Measurements from ENCODE around the gene CD4.
"Not testable (repeated sequence)": the region's sequence is repeated elsewhere in the genome, so short reads cannot be mapped to it uniquely, and the experiment has no call there.

The CD4 gene

GRCh38 chr12:6855322-6855721 is 66.0 kb downstream of the CD4 start:
- H3K4me1 ChIP-seq (ENCODE audit: insufficient read depth, low read length), result peaks cover 12% of the 10 kb centered on the region
- no peak overlapping the region for H3K9ac ChIP-seq (ENCODE audit: low read depth, low read length)
- no peaks in the 10 kb centered on the region for H3K9me3 ChIP-seq (ENCODE audit: control insufficient read depth, insufficient read depth, low read length)
- H3K36me3 ChIP-seq (ENCODE audit: insufficient read depth, low read length), result peaks cover 10% of the 10 kb centered on the region

- H3K36me3 ChIP-seq (ENCODE audit: insufficient read depth, low read length), result peaks cover 12% of the 10 kb centered on the region
- peaks cover 4% of the 10 kb centered on the region; the same call in 1 of the 2 replicates for H3K4me1 ChIP-seq (ENCODE audit: insufficient read depth, low read length)
- H3K9me3 ChIP-seq (ENCODE audit: control insufficient read depth, insufficient read depth, low read length), result no peaks in the 10 kb centered on the region
- H3K9ac ChIP-seq (ENCODE audit: low read depth, low read length), result no peak overlapping the region
These were observed 69.5 kb downstream of the CD4 start for GRCh38 chr12:6858799-6859198.

GRCh38 chr12:6860116-6860515 is 70.8 kb downstream of the CD4 start:
- Histone ChIP-seq H3K9me3 (ENCODE audit: control insufficient read depth, insufficient read depth, low read length) (no peaks in the 10 kb centered on the region), H3K36me3 (ENCODE audit: insufficient read depth, low read length) (peaks cover 15% of the 10 kb centered on the region), H3K4me1 (ENCODE audit: insufficient read depth, low read length) (no peaks in the 10 kb centered on the region), H3K9ac (ENCODE audit: low read depth, low read length) (no peak overlapping the region)

GRCh38 chr12:6860942-6861341 is 71.6 kb downstream of the CD4 start:
- Histone ChIP-seq H3K4me1 (ENCODE audit: insufficient read depth, low read length) (peaks cover 5% of the 10 kb centered on the region; the same call in 1 of the 2 replicates), H3K36me3 (ENCODE audit: insufficient read depth, low read length) (peaks cover 15% of the 10 kb centered on the region), H3K9ac (ENCODE audit: low read depth, low read length) (no peak overlapping the region), H3K9me3 (ENCODE audit: control insufficient read depth, insufficient read depth, low read length) (no peaks in the 10 kb centered on the region)

GRCh38 chr12:6861391-6861790 is 72.1 kb downstream of the CD4 start:
- H3K9ac ChIP-seq (ENCODE audit: low read depth, low read length), result no peak overlapping the region
- H3K36me3 ChIP-seq (ENCODE audit: insufficient read depth, low read length), result peaks cover 13% of the 10 kb centered on the region
- H3K9me3 ChIP-seq (ENCODE audit: control insufficient read depth, insufficient read depth, low read length), result no peaks in the 10 kb centered on the region
- peaks cover 6% of the 10 kb centered on the region; the same call in 1 of the 2 replicates for H3K4me1 ChIP-seq (ENCODE audit: insufficient read depth, low read length)

GRCh38 chr12:6863033-6863432 is 73.7 kb downstream of the CD4 start:
- peaks cover 8% of the 10 kb centered on the region for H3K36me3 ChIP-seq (ENCODE audit: insufficient read depth, low read length)
- H3K4me1 ChIP-seq (ENCODE audit: insufficient read depth, low read length), result peaks cover 6% of the 10 kb centered on the region; the same call in 1 of the 2 replicates
- no peaks in the 10 kb centered on the region for H3K9me3 ChIP-seq (ENCODE audit: control insufficient read depth, insufficient read depth, low read length)
- no peak overlapping the region for H3K9ac ChIP-seq (ENCODE audit: low read depth, low read length)

GRCh38 chr12:6863586-6864321 is 74.4 kb downstream of the CD4 start:
- Histone ChIP-seq H3K4me1 (ENCODE audit: insufficient read depth, low read length) (peaks cover 6% of the 10 kb centered on the region; the same call in 1 of the 2 replicates), H3K9ac (ENCODE audit: low read depth, low read length) (no peak overlapping the region), H3K9me3 (ENCODE audit: control insufficient read depth, insufficient read depth, low read length) (no peaks in the 10 kb centered on the region), H3K36me3 (ENCODE audit: insufficient read depth, low read length) (peaks cover 8% of the 10 kb centered on the region)

- not testable (repeated sequence) for H3K9me3 ChIP-seq (ENCODE audit: control insufficient read depth, insufficient read depth, low read length); H3K9ac ChIP-seq (ENCODE audit: low read depth, low read length)
- Histone ChIP-seq H3K4me1 (ENCODE audit: insufficient read depth, low read length) (peaks cover 11% of the 10 kb centered on the region), H3K36me3 (ENCODE audit: insufficient read depth, low read length) (peaks cover 12% of the 10 kb centered on the region)
These were observed 76.0 kb downstream of the CD4 start for GRCh38 chr12:6865307-6865706.

- H3K9ac ChIP-seq (ENCODE audit: low read depth, low read length), result peak overlapping the region; percentile 61
- H3K4me1 ChIP-seq (ENCODE audit: insufficient read depth, low read length), result peaks cover 11% of the 10 kb centered on the region
- no peaks in the 10 kb centered on the region for H3K9me3 ChIP-seq (ENCODE audit: control insufficient read depth, insufficient read depth, low read length)
- peaks cover 12% of the 10 kb centered on the region for H3K36me3 ChIP-seq (ENCODE audit: insufficient read depth, low read length)
These were observed 77.0 kb downstream of the CD4 start for GRCh38 chr12:6866163-6866919.

GRCh38 chr12:6866920-6867412 is 77.6 kb downstream of the CD4 start:
- Histone ChIP-seq H3K9me3 (ENCODE audit: control insufficient read depth, insufficient read depth, low read length) (no peaks in the 10 kb centered on the region), H3K36me3 (ENCODE audit: insufficient read depth, low read length) (peaks cover 12% of the 10 kb centered on the region), H3K9ac (ENCODE audit: low read depth, low read length) (peak overlapping the region; percentile 61), H3K4me1 (ENCODE audit: insufficient read depth, low read length) (peaks cover 11% of the 10 kb centered on the region)

- Histone ChIP-seq H3K9me3 (ENCODE audit: control insufficient read depth, insufficient read depth, low read length) (no peaks in the 10 kb centered on the region), H3K36me3 (ENCODE audit: insufficient read depth, low read length) (peaks cover 9% of the 10 kb centered on the region), H3K9ac (ENCODE audit: low read depth, low read length) (peak within 1 kb of the TSS; percentile 69), H3K4me1 (ENCODE audit: insufficient read depth, low read length) (peaks cover 11% of the 10 kb centered on the region)
These were observed 78.3 kb downstream of the CD4 start, which contains the start of gene TPI1 for GRCh38 chr12:6867413-6868210. TPI1 (plus strand) TSS chr12:6867531; CDS start chr12:6867567, 36 bp downstream.

- Histone ChIP-seq H3K9me3 (ENCODE audit: control insufficient read depth, insufficient read depth, low read length) (no peaks in the 10 kb centered on the region), H3K36me3 (ENCODE audit: insufficient read depth, low read length) (peaks cover 9% of the 10 kb centered on the region), H3K4me1 (ENCODE audit: insufficient read depth, low read length) (peaks cover 11% of the 10 kb centered on the region), H3K9ac (ENCODE audit: low read depth, low read length) (peak overlapping the region; percentile 69)
These were observed 79.1 kb downstream of the CD4 start for GRCh38 chr12:6868211-6869048.

All from ES-I3 (cell line).